Cardiac fibroblast (primary cell): Measurements from ENCODE around the gene MRPL42.

Source experiments
- DNase-seq, 2 donors: peaks; one replicate each; pipeline versions ENCODE4 v3.0.0 to v3.0.0-alpha.2; 2010; ENCODE audit warnings: low read depth in 2 of 2
- H3K4me3 ChIP-seq, 2 donors: replicated peaks in 1 of 2; 1 replicate in 1 of 2; 2 replicates in 1 of 2; pipeline ENCODE4 v1.5.1; 2011; ENCODE audit warnings: low read depth in 2 of 2, low read length in 2 of 2, mild to moderate bottlenecking in 2 of 2, moderate library complexity in 1 of 2
- CTCF ChIP-seq: IDR thresholded peaks from one replicate; pipeline ENCODE4 v1.5.1; 2011; ENCODE audit warnings: low read depth, mild to moderate bottlenecking, low read length, inconsistent platforms

MRPL42 gene

GRCh38 chr12:93514853-93515252 is 47.5 kb downstream of the MRPL42 start:
- no peak for TF ChIP-seq CTCF
- H3K4me3 ChIP-seq = no peak overlapping the region
- peak; percentile 44 to 74 for DNase-seq

GRCh38 chr12:93518725-93519124 is 51.4 kb downstream of the MRPL42 start:
- H3K4me3 ChIP-seq = no peak overlapping the region
- no peak for TF ChIP-seq CTCF
- DNase-seq = peak; percentile 40 to 83

GRCh38 chr12:93519859-93520258 is 52.5 kb downstream of the MRPL42 start:
- TF ChIP-seq CTCF = no peak
- no peak for DNase-seq
- no peak overlapping the region for H3K4me3 ChIP-seq

- no peak overlapping the region for H3K4me3 ChIP-seq
- peak in 1 of 2 donors; percentile 29 for DNase-seq
- no peak for TF ChIP-seq CTCF
Measured at GRCh38 chr12:93520454-93520853, 53.1 kb downstream of the MRPL42 start.

- no peak for TF ChIP-seq CTCF
- no peak overlapping the region for H3K4me3 ChIP-seq
- peak in 1 of 2 donors; percentile 84 for DNase-seq
Measured at GRCh38 chr12:93521225-93522080, 54.1 kb downstream of the MRPL42 start.

GRCh38 chr12:93524386-93525133 is 57.2 kb downstream of the MRPL42 start:
- no peak overlapping the region for H3K4me3 ChIP-seq
- no peak for DNase-seq
- TF ChIP-seq CTCF = no peak
